HFFc6 (cell line): ENCODE measurements around the gene ETFBKMT. TPM values are rescaled to one million over a fixed set of nuclear protein-coding genes. Genes with fewer than 3 reads are reported as not detected.
A peak's percentile ranks its signal among the peaks of the same experiment; 100 is the strongest.

Experiments
- DNase-seq: peaks from one replicate; pipeline ENCODE4 v3.0.0-alpha.2; 2018
- H3K27ac Mint-ChIP-seq: 2 replicates; pipeline ENCODE4 v1.8.0; 2020; ENCODE audit warnings: mild to moderate bottlenecking, mixed read lengths
- H3K27me3 Mint-ChIP-seq: 2 replicates; pipeline ENCODE4 v1.8.0; 2021; ENCODE audit warnings: mild to moderate bottlenecking, moderate library complexity, mixed read lengths; ENCODE audit not compliant: insufficient read depth
- H3K36me3 Mint-ChIP-seq: 2 replicates; pipeline ENCODE4 v1.8.0; 2021; ENCODE audit warnings: low read depth, mixed read lengths
- H3K4me1 Mint-ChIP-seq: 2 replicates; pipeline ENCODE4 v1.8.0; 2020; ENCODE audit warnings: low read depth, mixed read lengths
- H3K4me3 Mint-ChIP-seq: 2 replicates; pipeline ENCODE4 v1.8.0; 2020; ENCODE audit warnings: mild to moderate bottlenecking, moderate library complexity, mixed read lengths
- H3K9me3 Mint-ChIP-seq: 2 replicates; pipeline ENCODE4 v1.8.0; 2020; ENCODE audit warnings: mild to moderate bottlenecking, mixed read lengths
- CTCF ChIP-seq: fragments of 200-600 bp; sonication (generic); IDR thresholded peaks from 2 replicates; pipeline ENCODE4 v1.5.0; 2021; ENCODE audit warnings: antibody characterized with exemption, mild to moderate bottlenecking
- long read RNA-seq: library from polyadenylated mRNA; unstranded; transcript quantifications from one replicate; pipeline ENCODE4 v2.0.0, GENCODE V29; 2019
- total RNA-seq, 6 experiments: library from RNA; stranded (reverse); fragmentation: NEBNext Ultra II Directional; extraction: Animal tissue kit (Norgen Biotek cat#: 25700); gene quantifications; 2 replicates in 1 of 6; 3 replicates in 5 of 6; pipeline ENCODE4 v1.2.3, GENCODE V29; 2021

ETFBKMT gene
- 1 to 10 TPM; 1.8 to 2.5 (median 2.0) TPM for total RNA-seq
- long read RNA-seq, partial matches to known transcripts, result 0 of 3 reads
- long read RNA-seq, other reads (novel, unspliced or antisense), result 2 of 3 reads

- TF ChIP-seq CTCF, result peak; percentile 75
- no peaks in the 10 kb centered on the region for H3K36me3 Mint-ChIP-seq
- peaks cover 18% of the 10 kb centered on the region for H3K4me1 Mint-ChIP-seq
- H3K4me3 Mint-ChIP-seq, result peak within 1 kb of the TSS; percentile 97
- H3K9me3 Mint-ChIP-seq, result no peaks in the 10 kb centered on the region
- DNase-seq, result peak; percentile 89
- peak within 1 kb of the TSS; percentile 95 for H3K27ac Mint-ChIP-seq
- H3K27me3 Mint-ChIP-seq, result peaks cover 1% of the 10 kb centered on the region; the same call in 1 of the 2 replicates
Observed at GRCh38 chr12:31659087-31659942, at the start of gene ETFBKMT. Gene ETFBKMT (plus strand): TSS chr12:31659688. CDS start chr12:31661954, 2,266 bp downstream.

GRCh38 chr12:31612819-31613218, 46.7 kb upstream of the ETFBKMT start:
- H3K27me3 Mint-ChIP-seq, result peaks cover 1% of the 10 kb centered on the region; the same call in 1 of the 2 replicates
- no peaks in the 10 kb centered on the region for H3K4me1 Mint-ChIP-seq
- no peak overlapping the region for H3K27ac Mint-ChIP-seq
- TF ChIP-seq CTCF, result no peak
- no peak for DNase-seq
- H3K9me3 Mint-ChIP-seq, result peaks cover 17% of the 10 kb centered on the region
- no peak overlapping the region for H3K4me3 Mint-ChIP-seq
- peaks cover 12% of the 10 kb centered on the region for H3K36me3 Mint-ChIP-seq

GRCh38 chr12:31618228-31619025, 41.1 kb upstream of the ETFBKMT start:
- TF ChIP-seq CTCF, result no peak
- no peak for DNase-seq
- no peak overlapping the region for H3K27ac Mint-ChIP-seq
- no peaks in the 10 kb centered on the region for H3K9me3 Mint-ChIP-seq
- peak overlapping the region; percentile 42; the same call in 1 of the 2 replicates for H3K4me3 Mint-ChIP-seq
- H3K36me3 Mint-ChIP-seq, result no peaks in the 10 kb centered on the region
- H3K4me1 Mint-ChIP-seq, result peaks cover 12% of the 10 kb centered on the region
- H3K27me3 Mint-ChIP-seq, result no peaks in the 10 kb centered on the region; the same call in 1 of the 2 replicates

GRCh38 chr12:31620311-31620710, 39.2 kb upstream of the ETFBKMT start:
- Mint-ChIP-seq H3K4me1 (peaks cover 12% of the 10 kb centered on the region), H3K4me3 (no peak overlapping the region), H3K27me3 (peaks cover 5% of the 10 kb centered on the region), H3K9me3 (no peaks in the 10 kb centered on the region), H3K27ac (no peak overlapping the region), H3K36me3 (no peaks in the 10 kb centered on the region)
- DNase-seq, result peak; percentile 2
- no peak for TF ChIP-seq CTCF

- Mint-ChIP-seq H3K9me3 (no peaks in the 10 kb centered on the region), H3K27ac (no peak overlapping the region), H3K4me3 (no peak overlapping the region), H3K36me3 (no peaks in the 10 kb centered on the region), H3K4me1 (peaks cover 12% of the 10 kb centered on the region), H3K27me3 (peaks cover 6% of the 10 kb centered on the region)
- no peak for DNase-seq
- TF ChIP-seq CTCF, result no peak
Observed at GRCh38 chr12:31622038-31622437, 37.5 kb upstream of the ETFBKMT start.
